OCI-LY7 (cell line): ENCODE data around the gene CDH19.

Source experiments
- CTCF ChIP-seq: fragments of 200-600 bp; sonication (generic); conservative IDR thresholded peaks from 2 replicates; pipeline ENCODE4 v1.5.1; 2014; ENCODE audit warnings: mild to moderate bottlenecking, antibody characterized with exemption, low read length, moderate library complexity, mixed read lengths
- EZH2phosphoT487 ChIP-seq: fragments of 200-600 bp; sonication (generic); IDR thresholded peaks from 2 replicates; pipeline ENCODE4 v1.6.1; 2018; ENCODE audit warnings: low read depth, borderline replicate concordance, mild to moderate bottlenecking, mixed run types, antibody characterized with exemption, low read length, moderate library complexity, mixed read lengths

- TF ChIP-seq CTCF = no peak
- TF ChIP-seq EZH2phosphoT487 = no peak
These were observed 48.3 kb downstream of the CDH19 start for GRCh38 chr18:66555585-66555984.
